SK-N-SH (cell line): Measurements from ENCODE around the gene ATG16L1. TPM values are rescaled to one million over a fixed set of nuclear protein-coding genes. Genes with fewer than 3 reads are reported as not detected.

Source experiments
- CTCF ChIA-PET: fragments of 300-600, 350-600 bp; formaldehyde crosslinking; extraction: SDS; loops from one replicate; lab custom pipeline; 2021; lab: Yijun Ruan, JAX
- POLR2A ChIA-PET: fragments of 350-600 bp; sonication (Branson Sonifier 250); formaldehyde crosslinking; extraction: SDS; loops from one replicate; lab custom pipeline; 2020; ENCODE audit warnings: antibody characterized with exemption, inconsistent platforms; lab: Yijun Ruan, JAX
- DNase-seq: peaks from one replicate; pipeline ENCODE4 v3.0.0; 2012
- H2AFZ ChIP-seq: fragments of 200-600 bp; sonication (generic); 2 replicates; pipeline ENCODE4 v1.8.1; 2016; ENCODE audit warnings: antibody characterized with exemption, mild to moderate bottlenecking, low read depth
- H3F3A ChIP-seq: fragments of 200-600 bp; sonication (generic); replicated peaks from 2 replicates; pipeline ENCODE3; 2016; ENCODE audit warnings: antibody characterized with exemption, mild to moderate bottlenecking; ENCODE audit not compliant: insufficient read depth
- H3K27ac ChIP-seq, 2 experiments: fragments of 200-500 bp in 1 of 2; fragments of 200-600 bp in 1 of 2; sonication (Bioruptor generic) in 1 of 2; sonication (generic), shearing (Covaris generic) in 1 of 2; 2 replicates each; pipeline versions ENCODE4 v1.5.1 to v1.6.1; 2014 to 2016; ENCODE audit warnings: low read depth in 2 of 2, inconsistent platforms in 1 of 2, low read length in 1 of 2, mild to moderate bottlenecking in 1 of 2, mixed read lengths in 1 of 2
- H3K27me3 ChIP-seq: fragments of 200-600 bp; sonication (generic), shearing (Covaris generic); 2 replicates; pipeline ENCODE4 v1.6.1; 2016; ENCODE audit warnings: mixed run types; ENCODE audit not compliant: insufficient read depth
- H3K36me3 ChIP-seq, 2 experiments: fragments of 200-500 bp in 1 of 2; fragments of 200-600 bp in 1 of 2; sonication (Bioruptor generic) in 1 of 2; sonication (generic) in 1 of 2; replicated peaks in 1 of 2; 2 replicates each; pipeline versions ENCODE3 to v1.5.1; 2014 to 2016; ENCODE audit warnings: low read length in 1 of 2, mild to moderate bottlenecking in 1 of 2; ENCODE audit not compliant: insufficient read depth in 2 of 2, control insufficient read depth in 1 of 2
- H3K4me1 ChIP-seq, 2 experiments: fragments of 200-500 bp in 1 of 2; fragments of 200-600 bp in 1 of 2; sonication (Bioruptor generic) in 1 of 2; sonication (generic), shearing (Covaris generic) in 1 of 2; 2 replicates each; pipeline versions ENCODE4 v1.5.1 to v1.6.1; 2014 to 2016; ENCODE audit warnings: low read depth in 1 of 2, low read length in 1 of 2, mixed run types in 1 of 2; ENCODE audit not compliant: insufficient read depth in 2 of 2, control insufficient read depth in 1 of 2
- H3K4me2 ChIP-seq: fragments of 200-600 bp; sonication (generic), shearing (Covaris generic); 2 replicates; pipeline ENCODE4 v1.6.1; 2017; ENCODE audit warnings: mixed run types
- H3K4me3 ChIP-seq, 2 experiments: fragments of 200-500 bp in 1 of 2; fragments of 200-600 bp in 1 of 2; sonication (Bioruptor generic) in 1 of 2; sonication (generic), shearing (Covaris generic) in 1 of 2; 2 replicates each; pipeline versions ENCODE4 v1.5.1 to v1.8.1; 2014 to 2016; ENCODE audit warnings: low read depth in 2 of 2, inconsistent platforms in 1 of 2, low read length in 1 of 2, mild to moderate bottlenecking in 1 of 2, mixed read lengths in 1 of 2, moderate library complexity in 1 of 2
- H3K79me2 ChIP-seq: fragments of 200-600 bp; sonication (generic); 2 replicates; pipeline ENCODE4 v1.8.1; 2017; ENCODE audit warnings: mild to moderate bottlenecking; ENCODE audit not compliant: insufficient read depth
- H3K9ac ChIP-seq: fragments of 200-600 bp; sonication (generic); 2 replicates; pipeline ENCODE4 v1.6.1; 2017; ENCODE audit warnings: mixed run types
- H3K9me2 ChIP-seq: fragments of 200-600 bp; sonication (generic); 2 replicates; pipeline ENCODE4 v1.6.1; 2017; ENCODE audit warnings: mixed run types
- H3K9me3 ChIP-seq: fragments of 200-600 bp; sonication (generic); 2 replicates; pipeline ENCODE4 v1.6.1; 2017; ENCODE audit warnings: mixed run types, mild to moderate bottlenecking, moderate library complexity
- H4K20me1 ChIP-seq: fragments of 200-600 bp; sonication (generic); 2 replicates; pipeline ENCODE4 v1.6.1; 2017; ENCODE audit warnings: mild to moderate bottlenecking, mixed run types; ENCODE audit not compliant: insufficient read depth
- CHD2 ChIP-seq: fragments of 150-350 bp; IDR thresholded peaks from 2 replicates; pipeline ENCODE4 v1.6.1; 2018; ENCODE audit warnings: low read length; ENCODE audit not compliant: partially characterized antibody
- CTCF ChIP-seq: fragments of 200-600 bp; sonication (generic); IDR thresholded peaks from 2 replicates; pipeline ENCODE4 v1.6.1; 2017; ENCODE audit warnings: antibody characterized with exemption, mild to moderate bottlenecking, moderate library complexity
- EP300 ChIP-seq, 2 experiments: IDR thresholded peaks; 2 replicates each; pipeline versions ENCODE4 v1.4.0 to v1.6.1; 2012; ENCODE audit warnings: borderline replicate concordance in 1 of 2, low read depth in 1 of 2, low read length in 1 of 2
- EZH2phosphoT487 ChIP-seq: fragments of 200-600 bp; sonication (generic); IDR thresholded peaks from 2 replicates; pipeline ENCODE4 v1.6.1; 2017; ENCODE audit warnings: low read depth, mixed run types, mild to moderate bottlenecking, antibody characterized with exemption, moderate library complexity, borderline replicate concordance
- FOSL2 ChIP-seq: IDR thresholded peaks from 2 replicates; pipeline ENCODE4 v1.4.0; 2012; ENCODE audit warnings: low read depth, mild to moderate bottlenecking, moderate library complexity, borderline replicate concordance
- FOXJ3 ChIP-seq: sonication (generic); formaldehyde crosslinking; IDR thresholded peaks from 2 replicates; pipeline ENCODE4 v1.5.1; 2020; ENCODE audit warnings: mild to moderate bottlenecking, missing genetic modification reagents
- GATA2 ChIP-seq: sonication (generic); formaldehyde crosslinking; IDR thresholded peaks from 2 replicates; pipeline ENCODE4 v1.5.0; 2020; ENCODE audit warnings: mild to moderate bottlenecking, missing genetic modification reagents
- MXI1 ChIP-seq: IDR thresholded peaks from 2 replicates; pipeline ENCODE4 v1.6.1; 2012; ENCODE audit warnings: mild to moderate bottlenecking, low read depth, low read length, improper control_type of control experiment
- NRF1 ChIP-seq: IDR thresholded peaks from 2 replicates; pipeline ENCODE4 v1.6.1; 2012; ENCODE audit warnings: low read depth, mild to moderate bottlenecking, low read length
- POLR2AphosphoS5 ChIP-seq: IDR thresholded peaks from 2 replicates; pipeline ENCODE4 v1.6.1; 2012; ENCODE audit warnings: low read depth, low read length
- RAD21 ChIP-seq: IDR thresholded peaks from 2 replicates; pipeline ENCODE4 v1.6.1; 2012; ENCODE audit warnings: mild to moderate bottlenecking, low read length
- RCOR1 ChIP-seq: fragments of 150-350 bp; IDR thresholded peaks from 2 replicates; pipeline ENCODE4 v1.6.1; 2017; ENCODE audit warnings: antibody characterized with exemption, low read length
- SMC3 ChIP-seq: IDR thresholded peaks from 2 replicates; pipeline ENCODE4 v1.6.1; 2012; ENCODE audit warnings: low read depth, low read length, improper control_type of control experiment
- TCF12 ChIP-seq: IDR thresholded peaks from 2 replicates; pipeline ENCODE4 v1.4.0; 2012
- TEAD4 ChIP-seq: IDR thresholded peaks from 2 replicates; pipeline ENCODE4 v1.4.0; 2012; ENCODE audit warnings: mild to moderate bottlenecking, borderline replicate concordance; ENCODE audit not compliant: insufficient read depth
- YY1 ChIP-seq: IDR thresholded peaks from 2 replicates; pipeline ENCODE4 v1.4.0; 2012; ENCODE audit warnings: low read depth, mild to moderate bottlenecking
- WGBS: methylation state at CpG from one replicate; pipeline ENCODE4 v1.1.6; 2017; ENCODE audit warnings: low lambda C conversion rate; 5-methylcytosine and 5-hydroxymethylcytosine counted together
- polyA plus RNA-seq, 3 experiments: library from polyadenylated mRNA; depleted of rRNA; stranded (reverse); fragments of >200 nt; gene quantifications; 2 replicates each; pipeline ENCODE4 v1.2.3, GENCODE V29; 2012
- TF ChIP-seq, protein P1 (sequence below): fragments of 150-350 bp; IDR thresholded peaks from 2 replicates; pipeline ENCODE4 v1.6.1; 2017; ENCODE audit warnings: antibody characterized with exemption, low read length, low read depth, borderline replicate concordance
- TF ChIP-seq, protein P2 (sequence below): IDR thresholded peaks from 2 replicates; pipeline ENCODE4; 2012

The ATG16L1 gene
- polyA plus RNA-seq, 1 of the 3 experiments (the other 2 are of a cell fraction), result 22.2 TPM

DNA sequence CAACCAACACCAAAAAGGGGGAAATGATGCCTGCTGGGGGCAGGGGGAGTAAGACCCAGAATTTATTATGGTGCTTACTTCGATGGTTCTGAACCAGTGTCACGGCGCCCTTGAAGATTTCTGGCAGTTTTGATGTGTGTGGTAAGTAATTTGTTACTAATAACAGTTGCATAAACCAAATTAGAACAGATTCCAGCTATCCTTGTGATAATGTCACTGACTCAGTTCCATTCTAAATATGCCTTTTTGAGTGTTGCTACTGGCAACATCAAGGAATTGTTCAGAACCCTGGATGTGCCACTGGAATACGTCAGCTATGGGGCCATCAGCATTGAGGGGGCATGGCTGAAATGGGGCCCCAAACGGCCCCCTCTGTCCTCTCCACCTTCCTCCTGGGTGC, 67.8 kb downstream of the ATG16L1 start:
- no peak overlapping the region for H3K4me2 ChIP-seq
- no peaks in the 10 kb centered on the region for H3K27me3 ChIP-seq
- TF ChIP-seq FOSL2 (no peak), EP300 (IDR thresholded peaks at IDR 0.05; ENCODE audit: borderline replicate concordance in 1 of 2, low read depth in 1 of 2, low read length in 1 of 2) (no peak), EZH2phosphoT487 (no peak)
- ChIA-PET POLR2A (no interaction called here), CTCF (no interaction called here)
- H3K4me3 ChIP-seq, result no peak overlapping the region
- H3K9ac ChIP-seq, result no peak overlapping the region
- H3K79me2 ChIP-seq, result no peaks in the 10 kb centered on the region
- no peaks in the 10 kb centered on the region for H3K36me3 ChIP-seq
- peaks cover 0 to 5% of the 10 kb centered on the region in 2 experiments; a peak in 1 of 4 replicates for H3K4me1 ChIP-seq
- 71% methylated on average over 5 of the region's 5 CpGs for WGBS
- H3F3A ChIP-seq, result no peaks in the 10 kb centered on the region
- H2AFZ ChIP-seq, result no peak overlapping the region
- H3K9me3 ChIP-seq, result no peaks in the 10 kb centered on the region
- no peaks in the 10 kb centered on the region for H4K20me1 ChIP-seq
- DNase-seq, result no peak
- H3K9me2 ChIP-seq, result no peaks in the 10 kb centered on the region
- no peak overlapping the region for H3K27ac ChIP-seq

DNA sequence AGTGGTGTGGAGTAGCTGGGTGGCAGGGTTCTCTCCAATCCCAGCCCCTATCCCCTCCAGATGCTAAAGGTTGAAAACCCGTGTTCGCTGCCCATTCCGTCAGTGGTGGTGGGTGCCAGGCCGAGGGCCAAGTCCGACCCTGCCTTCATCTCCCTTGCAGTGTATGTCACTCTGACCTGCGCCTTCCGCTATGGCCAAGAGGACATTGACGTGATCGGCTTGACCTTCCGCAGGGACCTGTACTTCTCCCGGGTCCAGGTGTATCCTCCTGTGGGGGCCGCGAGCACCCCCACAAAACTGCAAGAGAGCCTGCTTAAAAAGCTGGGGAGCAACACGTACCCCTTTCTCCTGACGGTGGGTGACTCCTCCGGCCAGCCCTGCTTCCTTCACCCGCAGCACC, 69.0 kb downstream of the ATG16L1 start:
- Histone ChIP-seq H3K4me3 (no peak overlapping the region), H3K9me2 (no peaks in the 10 kb centered on the region), H3K27ac (no peak overlapping the region), H3K27me3 (no peaks in the 10 kb centered on the region), H4K20me1 (no peaks in the 10 kb centered on the region), H3K4me2 (no peak overlapping the region), H2AFZ (no peak overlapping the region), H3K4me1 (peaks cover 0 to 5% of the 10 kb centered on the region in 2 experiments; a peak in 1 of 4 replicates), H3K9me3 (no peaks in the 10 kb centered on the region), H3K79me2 (no peaks in the 10 kb centered on the region), H3K36me3 (no peaks in the 10 kb centered on the region), H3F3A (no peaks in the 10 kb centered on the region), H3K9ac (no peak overlapping the region)
- TF ChIP-seq POLR2AphosphoS5, result no peak
- TF ChIP-seq, protein P1, sequence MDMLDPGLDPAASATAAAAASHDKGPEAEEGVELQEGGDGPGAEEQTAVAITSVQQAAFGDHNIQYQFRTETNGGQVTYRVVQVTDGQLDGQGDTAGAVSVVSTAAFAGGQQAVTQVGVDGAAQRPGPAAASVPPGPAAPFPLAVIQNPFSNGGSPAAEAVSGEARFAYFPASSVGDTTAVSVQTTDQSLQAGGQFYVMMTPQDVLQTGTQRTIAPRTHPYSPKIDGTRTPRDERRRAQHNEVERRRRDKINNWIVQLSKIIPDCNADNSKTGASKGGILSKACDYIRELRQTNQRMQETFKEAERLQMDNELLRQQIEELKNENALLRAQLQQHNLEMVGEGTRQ, result no peak
- TF ChIP-seq FOXJ3, result no peak
- no peak for TF ChIP-seq GATA2 (CRISPR knock-in tag)
- no peak for TF ChIP-seq SMC3
- TF ChIP-seq YY1, result no peak
- no peak for TF ChIP-seq FOSL2
- no peak for TF ChIP-seq TCF12
- 89% methylated on average over 10 of the region's 17 CpGs for WGBS
- CTCF ChIA-PET, result no interaction called here
- POLR2A ChIA-PET, result no interaction called here
- no peak for DNase-seq

- H3K36me3 ChIP-seq, result no peaks in the 10 kb centered on the region
- no peak overlapping the region for H2AFZ ChIP-seq
- H3K27me3 ChIP-seq, result no peaks in the 10 kb centered on the region
- H3K27ac ChIP-seq, result no peak overlapping the region
- no peak for DNase-seq
- no peak overlapping the region for H3K9ac ChIP-seq
- H3K4me3 ChIP-seq, result no peak overlapping the region
- no peaks in the 10 kb centered on the region for H3K79me2 ChIP-seq
- WGBS, result 57% methylated on average over 6 of the region's 6 CpGs
- no peaks in the 10 kb centered on the region for H3K9me3 ChIP-seq
- H3K4me2 ChIP-seq, result no peak overlapping the region
- CTCF ChIA-PET, result no interaction called here
- no peaks in the 10 kb centered on the region for H4K20me1 ChIP-seq
- H3K9me2 ChIP-seq, result no peaks in the 10 kb centered on the region
- peaks cover 0 to 5% of the 10 kb centered on the region in 2 experiments; a peak in 1 of 4 replicates for H3K4me1 ChIP-seq
- H3F3A ChIP-seq, result no peaks in the 10 kb centered on the region
- POLR2A ChIA-PET, result no interaction called here
- TF ChIP-seq, protein P2, sequence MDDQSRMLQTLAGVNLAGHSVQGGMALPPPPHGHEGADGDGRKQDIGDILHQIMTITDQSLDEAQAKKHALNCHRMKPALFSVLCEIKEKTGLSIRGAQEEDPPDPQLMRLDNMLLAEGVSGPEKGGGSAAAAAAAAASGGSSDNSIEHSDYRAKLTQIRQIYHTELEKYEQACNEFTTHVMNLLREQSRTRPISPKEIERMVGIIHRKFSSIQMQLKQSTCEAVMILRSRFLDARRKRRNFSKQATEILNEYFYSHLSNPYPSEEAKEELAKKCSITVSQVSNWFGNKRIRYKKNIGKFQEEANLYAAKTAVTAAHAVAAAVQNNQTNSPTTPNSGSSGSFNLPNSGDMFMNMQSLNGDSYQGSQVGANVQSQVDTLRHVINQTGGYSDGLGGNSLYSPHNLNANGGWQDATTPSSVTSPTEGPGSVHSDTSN, result no peak
- TF ChIP-seq MXI1 (no peak), FOXJ3 (no peak), CHD2 (no peak), NRF1 (no peak), RAD21 (no peak), TEAD4 (no peak), CTCF (no peak), RCOR1 (no peak), SMC3 (no peak)
These were observed 69.7 kb downstream of the ATG16L1 start for GRCh38 chr2:233321166-233321565.
